Activated T-helper 1 cell treated with anti-CD3 and anti-CD28 coated beads, Interleukin-12 subunit alpha, Interleukin-12 subunit beta, Interleukin-2, Interleukin-4 antibody, amounts not matched to agents 30 ng/mL and 10 ng/mL and 1 ng/mL, durations not matched to agents 14 hours and 24 hours and 36 hours (primary cell): ENCODE results near the gene RCAN2. TPM values are rescaled to one million over a fixed set of nuclear protein-coding genes. Genes with fewer than 3 reads are reported as not detected.

ENCODE experiments used
- DNase-seq: peaks from one replicate; pipeline ENCODE4 v3.0.0; 2021; ENCODE audit warnings: low spot score
- H3K27ac Mint-ChIP-seq: one replicate; pipeline ENCODE4 v1.8.0; 2021; ENCODE audit warnings: mild to moderate bottlenecking, mixed read lengths
- H3K27me3 Mint-ChIP-seq: one replicate; pipeline ENCODE4 v1.8.0; 2022; ENCODE audit warnings: mild to moderate bottlenecking, moderate library complexity, mixed read lengths; ENCODE audit not compliant: insufficient read depth
- H3K36me3 Mint-ChIP-seq: one replicate; pipeline ENCODE4 v1.8.0; 2021; ENCODE audit warnings: low read depth, mixed read lengths
- H3K4me1 Mint-ChIP-seq: one replicate; pipeline ENCODE4 v1.8.0; 2021; ENCODE audit warnings: low read depth, mixed read lengths
- H3K4me3 Mint-ChIP-seq: one replicate; pipeline ENCODE4 v1.8.0; 2021; ENCODE audit warnings: mild to moderate bottlenecking, moderate library complexity, mixed read lengths
- H3K9me3 Mint-ChIP-seq: one replicate; pipeline ENCODE4 v1.8.0; 2021; ENCODE audit warnings: mixed read lengths
- intact Hi-C: fragments of 100-400 bp; cut with micrococcal nuclease; formaldehyde crosslinking; loops from one replicate; pipeline ENCODE4 v1.15.1; 2024
- total RNA-seq: library from RNA; stranded (reverse); gene quantifications from 2 replicates; pipeline ENCODE4 v1.2.3, GENCODE V29; 2022

RCAN2 gene
- 0.44 and 0.59 TPM in 2 replicates for total RNA-seq

DNA sequence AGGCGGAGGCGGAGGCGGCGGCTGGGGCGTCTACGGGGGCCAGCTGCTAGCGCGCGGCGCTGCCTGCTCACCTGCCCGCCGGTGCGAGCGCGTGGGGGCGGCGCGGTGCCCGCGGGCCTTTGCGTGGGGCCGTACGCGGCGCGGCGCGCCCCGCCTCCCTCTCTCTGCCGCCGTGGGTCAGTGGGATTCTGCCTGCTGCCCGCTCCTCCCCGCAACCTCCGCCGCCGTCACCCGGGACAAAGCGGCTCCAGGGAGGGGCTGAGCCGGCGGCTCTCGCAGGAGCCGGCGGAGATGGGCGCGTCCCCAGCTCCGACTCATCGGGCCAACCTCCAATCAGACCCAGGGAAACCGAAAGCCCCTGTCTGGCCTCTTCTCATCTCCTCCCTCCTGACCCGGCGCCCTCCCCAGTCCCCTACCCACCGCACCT, at the start of gene RCAN2:
RCAN2 (minus strand) TSS at position 249 of the 427 bp plus-strand sequence.
- intact Hi-C loops, result loop anchor here (5.0 kb wide), 1 partner anchor 269 kb away; no protein-coding TSS in a partner anchor
- H3K27me3 Mint-ChIP-seq, result peaks cover 62% of the 10 kb centered on the region
- no peaks in the 10 kb centered on the region for H3K36me3 Mint-ChIP-seq
- H3K4me1 Mint-ChIP-seq, result no peaks in the 10 kb centered on the region
- H3K9me3 Mint-ChIP-seq, result no peaks in the 10 kb centered on the region
- H3K4me3 Mint-ChIP-seq, result peak within 1 kb of the TSS; percentile 47
- no peak within 1 kb of the TSS for H3K27ac Mint-ChIP-seq
- DNase-seq, result no peak

DNA sequence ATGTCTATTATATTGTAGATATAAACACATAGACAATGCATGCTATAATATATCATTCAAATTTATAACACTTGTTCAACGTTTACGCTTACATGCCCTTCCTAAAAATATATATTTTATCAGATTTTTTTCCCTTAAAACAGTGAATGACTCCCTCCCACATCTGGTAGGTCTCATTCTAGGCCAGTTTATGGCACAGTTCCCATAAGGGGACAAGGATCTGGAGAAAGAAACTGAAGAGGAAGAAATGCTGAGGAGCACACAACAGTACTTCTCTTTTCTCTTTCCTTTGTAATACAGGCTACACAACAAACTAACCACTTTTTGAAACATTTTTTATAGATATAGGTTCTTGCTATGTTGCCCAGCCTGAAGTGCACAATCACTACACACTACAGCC, 48.6 kb upstream of the RCAN2 start:
- DNase-seq, result no peak
- H3K4me3 Mint-ChIP-seq, result no peak overlapping the region
- peaks cover 4% of the 10 kb centered on the region for H3K9me3 Mint-ChIP-seq
- intact Hi-C loops, result no loop called here
- H3K27me3 Mint-ChIP-seq, result no peaks in the 10 kb centered on the region
- H3K4me1 Mint-ChIP-seq, result no peaks in the 10 kb centered on the region
- no peaks in the 10 kb centered on the region for H3K36me3 Mint-ChIP-seq
- H3K27ac Mint-ChIP-seq, result no peak overlapping the region

DNA sequence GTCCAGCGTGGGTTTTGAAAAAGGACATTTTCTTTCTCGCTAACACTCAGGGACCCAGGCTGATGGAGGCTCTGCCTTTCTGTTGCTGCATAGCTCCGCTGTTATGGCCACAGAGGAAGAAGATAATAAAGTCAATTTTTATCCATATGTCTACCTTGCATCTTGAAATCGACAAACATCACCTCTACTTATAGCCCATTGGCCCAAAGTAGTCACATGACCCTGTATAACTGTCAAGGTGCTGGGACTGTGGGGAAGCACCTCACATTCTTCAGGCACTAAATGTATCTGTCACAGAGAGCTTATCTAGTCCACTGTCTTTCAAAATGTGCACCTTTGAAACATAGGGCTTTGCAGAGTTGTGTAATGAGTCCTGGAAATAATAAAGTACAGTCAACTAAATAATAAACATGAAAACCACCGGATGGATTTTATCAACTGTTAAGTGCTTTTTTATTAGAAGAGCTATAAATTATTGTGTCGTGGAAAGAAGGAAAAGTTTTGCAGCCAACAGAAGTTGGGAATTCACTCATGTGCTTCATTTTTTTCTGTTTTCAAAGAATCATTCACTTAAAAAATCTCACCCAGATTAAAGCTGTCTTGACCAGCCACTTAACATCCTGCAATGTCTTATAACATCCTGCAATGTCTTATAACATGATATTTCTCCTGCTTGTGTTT, 47.7 kb upstream of the RCAN2 start:
- no peaks in the 10 kb centered on the region for H3K27me3 Mint-ChIP-seq
- DNase-seq, result no peak
- H3K27ac Mint-ChIP-seq, result no peak overlapping the region
- peaks cover 4% of the 10 kb centered on the region for H3K9me3 Mint-ChIP-seq
- H3K4me1 Mint-ChIP-seq, result no peaks in the 10 kb centered on the region
- H3K36me3 Mint-ChIP-seq, result no peaks in the 10 kb centered on the region
- intact Hi-C loops, result no loop called here
- no peak overlapping the region for H3K4me3 Mint-ChIP-seq

DNA sequence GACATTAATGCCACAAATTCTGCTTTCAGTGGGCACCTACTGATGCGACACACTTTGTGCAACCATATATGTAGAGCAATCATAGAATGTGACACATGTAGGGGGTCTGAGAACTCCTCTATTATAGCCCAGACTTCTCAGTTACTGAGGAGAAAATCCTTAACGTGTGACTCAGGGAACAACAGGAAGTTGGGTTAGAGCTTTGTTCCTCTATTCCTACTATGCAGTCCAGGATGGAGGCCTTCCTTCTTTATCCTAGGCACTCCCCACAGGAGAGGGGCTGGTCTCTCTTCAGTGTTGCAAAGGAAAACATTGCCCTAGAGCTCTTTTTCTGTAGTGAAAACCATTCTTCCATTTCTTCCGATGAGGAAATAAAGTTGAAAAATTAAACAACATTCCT, 39.6 kb upstream of the RCAN2 start:
- Mint-ChIP-seq H3K9me3 (no peaks in the 10 kb centered on the region), H3K27me3 (no peaks in the 10 kb centered on the region)
- intact Hi-C loops, result no loop called here

DNA sequence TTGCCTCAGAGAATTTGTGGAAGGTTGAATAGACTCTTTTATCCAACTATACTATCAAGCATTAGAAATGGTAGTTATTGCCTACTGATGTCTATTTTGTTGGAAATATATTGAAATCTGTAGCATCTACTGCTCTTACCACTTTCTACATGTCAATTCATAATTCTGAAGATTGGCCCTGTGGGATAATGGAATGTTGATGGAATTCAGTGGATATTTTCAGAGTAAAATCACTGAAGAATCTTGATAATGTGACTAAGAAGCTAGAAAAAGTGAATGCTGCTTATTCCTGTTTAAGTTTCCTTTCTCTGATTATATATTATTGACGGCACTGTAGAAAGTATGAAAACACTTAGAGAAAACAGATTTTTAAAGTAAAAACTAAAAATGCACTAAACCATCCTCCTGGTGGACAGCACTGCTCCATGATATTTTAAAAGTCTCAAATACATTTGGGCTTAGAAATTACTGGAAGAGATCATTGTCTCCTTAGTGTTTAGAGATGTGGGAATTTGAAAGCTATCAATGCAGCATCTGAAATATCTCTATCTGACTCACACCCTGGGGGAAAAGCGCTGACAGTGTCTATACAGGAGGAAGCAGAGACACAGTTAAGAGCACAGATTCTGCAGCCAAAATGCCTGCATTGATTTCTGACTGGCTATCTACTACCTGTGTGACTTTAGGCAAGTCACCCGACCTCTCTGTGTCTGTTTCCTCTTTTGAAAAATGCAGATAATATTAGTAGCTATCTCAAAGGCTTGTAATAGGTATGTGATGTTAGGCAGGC, 37.9 kb upstream of the RCAN2 start:
- Mint-ChIP-seq H3K27me3 (no peaks in the 10 kb centered on the region), H3K9me3 (no peaks in the 10 kb centered on the region), H3K4me3 (no peak overlapping the region), H3K27ac (no peak overlapping the region), H3K36me3 (no peaks in the 10 kb centered on the region), H3K4me1 (no peaks in the 10 kb centered on the region)
- intact Hi-C loops, result no loop called here
- no peak for DNase-seq

More for the DNA sequence above, 39.6 kb upstream of the RCAN2 start:
- Mint-ChIP-seq H3K4me3 (no peak overlapping the region), H3K4me1 (no peaks in the 10 kb centered on the region), H3K36me3 (no peaks in the 10 kb centered on the region), H3K27ac (no peak overlapping the region)
- DNase-seq, result no peak

DNA sequence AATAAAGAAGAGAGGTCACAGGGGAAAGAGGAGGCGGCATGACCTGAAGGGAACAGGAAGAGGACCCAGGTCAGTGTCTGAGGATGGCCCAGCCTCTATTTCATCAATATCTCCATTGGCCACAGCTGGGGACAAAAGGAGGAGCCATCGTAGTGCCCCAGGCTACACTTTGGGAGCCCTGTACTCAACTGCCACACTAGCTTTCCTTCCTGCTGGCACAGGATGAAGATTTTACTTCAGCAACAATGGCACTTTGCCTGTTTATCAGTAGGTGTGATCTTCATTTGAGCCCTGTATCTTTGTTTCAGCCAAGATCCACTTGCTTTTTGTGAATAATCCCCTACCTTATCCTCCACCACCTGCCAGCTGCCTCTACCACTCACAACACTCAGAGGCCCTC, 35.4 kb upstream of the RCAN2 start:
- no peaks in the 10 kb centered on the region for H3K27me3 Mint-ChIP-seq
- no peaks in the 10 kb centered on the region for H3K9me3 Mint-ChIP-seq
- intact Hi-C loops, result no loop called here
- H3K27ac Mint-ChIP-seq, result no peak overlapping the region
- no peaks in the 10 kb centered on the region for H3K4me1 Mint-ChIP-seq
- no peak for DNase-seq
- H3K4me3 Mint-ChIP-seq, result no peak overlapping the region
- no peaks in the 10 kb centered on the region for H3K36me3 Mint-ChIP-seq

DNA sequence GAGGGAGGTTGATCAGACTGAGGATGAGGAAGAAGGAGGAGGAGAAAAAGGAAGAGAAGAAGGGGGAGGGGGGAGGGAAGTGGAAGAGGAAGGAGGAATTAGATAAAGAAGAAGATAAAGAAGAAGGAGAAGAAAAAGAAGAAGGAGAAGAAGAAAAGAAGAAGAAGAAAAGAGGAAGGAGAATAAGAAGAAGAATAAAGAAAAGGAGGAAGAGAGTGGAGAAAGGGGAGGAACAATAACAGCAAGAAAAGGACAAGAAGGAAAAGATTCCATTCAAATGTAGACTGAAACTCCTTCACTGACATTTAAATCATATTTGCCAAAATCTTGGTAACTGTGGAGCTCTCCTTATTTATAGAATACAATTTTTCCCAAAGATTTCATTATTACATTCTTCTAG, 34.3 kb upstream of the RCAN2 start:
- no peaks in the 10 kb centered on the region for H3K36me3 Mint-ChIP-seq
- no peak overlapping the region for H3K27ac Mint-ChIP-seq
- H3K27me3 Mint-ChIP-seq, result no peaks in the 10 kb centered on the region
- H3K9me3 Mint-ChIP-seq, result no peaks in the 10 kb centered on the region
- H3K4me3 Mint-ChIP-seq, result no peak overlapping the region
- no peak for DNase-seq
- intact Hi-C loops, result no loop called here
- no peaks in the 10 kb centered on the region for H3K4me1 Mint-ChIP-seq

DNA sequence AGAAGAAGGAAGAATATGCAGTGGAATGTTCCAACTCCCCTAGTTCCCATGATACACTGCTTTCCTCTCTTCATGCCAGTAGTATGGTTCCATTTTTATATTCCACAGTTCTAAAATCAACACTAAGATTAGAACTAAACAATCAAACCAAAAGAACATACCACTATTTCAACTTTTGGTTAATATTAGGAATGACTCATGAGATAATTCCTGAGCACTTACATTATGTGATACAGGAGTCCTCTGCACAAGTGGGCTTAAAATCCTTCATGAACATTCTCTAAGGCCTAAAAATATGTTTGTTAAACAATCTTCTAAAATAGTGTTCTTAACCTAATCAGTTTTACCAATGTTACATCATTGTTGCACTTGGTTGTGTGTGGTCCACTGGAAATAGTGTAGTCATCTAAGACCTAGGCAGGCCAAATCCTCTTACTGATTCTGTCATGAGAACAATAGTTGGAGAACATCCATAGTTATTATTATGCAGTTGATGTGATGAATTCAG, 30.3 kb upstream of the RCAN2 start:
- no peak for DNase-seq
- H3K36me3 Mint-ChIP-seq, result no peaks in the 10 kb centered on the region
- no peaks in the 10 kb centered on the region for H3K27me3 Mint-ChIP-seq

DNA sequence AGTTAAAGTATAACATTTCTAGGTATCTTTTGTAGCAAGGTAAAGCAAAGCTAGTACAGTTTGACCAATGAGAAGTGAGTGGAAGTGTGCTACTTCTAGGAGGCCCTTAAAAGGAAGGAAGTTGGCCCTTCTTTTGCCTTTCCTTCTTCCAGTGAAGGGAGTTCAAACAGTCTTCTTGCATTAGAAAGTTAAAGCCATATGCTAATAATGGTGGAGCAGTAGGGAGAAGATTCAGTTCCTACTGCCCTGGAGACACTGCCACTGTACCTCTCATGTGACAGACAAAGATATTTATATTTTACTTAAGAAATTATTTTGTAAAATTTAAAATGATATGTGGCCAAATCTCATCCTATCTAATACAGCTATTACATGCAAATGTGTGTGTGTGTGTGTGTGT, 26.0 kb upstream of the RCAN2 start:
- Mint-ChIP-seq H3K4me1 (no peaks in the 10 kb centered on the region), H3K27me3 (no peaks in the 10 kb centered on the region), H3K27ac (no peak overlapping the region), H3K4me3 (no peak overlapping the region), H3K36me3 (no peaks in the 10 kb centered on the region), H3K9me3 (no peaks in the 10 kb centered on the region)
- intact Hi-C loops, result no loop called here
- no peak for DNase-seq

More for the DNA sequence above, 30.3 kb upstream of the RCAN2 start:
- no peaks in the 10 kb centered on the region for H3K4me1 Mint-ChIP-seq
- H3K9me3 Mint-ChIP-seq, result no peaks in the 10 kb centered on the region
- intact Hi-C loops, result no loop called here
- no peak overlapping the region for H3K4me3 Mint-ChIP-seq
- H3K27ac Mint-ChIP-seq, result no peak overlapping the region

DNA sequence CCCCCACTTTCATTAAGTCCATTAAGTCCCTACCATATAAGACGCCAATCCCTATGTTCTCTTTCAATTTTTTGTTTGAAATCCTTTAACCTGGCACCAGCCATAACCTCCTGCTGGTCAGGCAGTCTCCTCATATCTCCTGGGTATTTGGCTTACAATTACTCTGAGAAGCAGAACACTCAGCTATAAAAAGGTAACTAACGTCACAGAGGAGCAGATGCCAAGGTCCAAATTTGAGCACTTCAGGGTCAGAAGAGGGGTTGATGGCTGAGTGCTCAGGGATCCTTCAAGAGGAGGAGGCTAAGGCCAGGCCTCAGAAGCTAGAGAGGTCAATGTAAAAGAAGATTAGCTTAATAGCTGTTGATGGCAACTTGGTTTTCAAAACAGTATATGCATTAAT, 22.3 kb upstream of the RCAN2 start:
- H3K4me1 Mint-ChIP-seq, result no peaks in the 10 kb centered on the region
- H3K9me3 Mint-ChIP-seq, result no peaks in the 10 kb centered on the region
- no peaks in the 10 kb centered on the region for H3K27me3 Mint-ChIP-seq
- DNase-seq, result no peak
- intact Hi-C loops, result no loop called here
- no peak overlapping the region for H3K4me3 Mint-ChIP-seq
- no peak overlapping the region for H3K27ac Mint-ChIP-seq
- H3K36me3 Mint-ChIP-seq, result no peaks in the 10 kb centered on the region

DNA sequence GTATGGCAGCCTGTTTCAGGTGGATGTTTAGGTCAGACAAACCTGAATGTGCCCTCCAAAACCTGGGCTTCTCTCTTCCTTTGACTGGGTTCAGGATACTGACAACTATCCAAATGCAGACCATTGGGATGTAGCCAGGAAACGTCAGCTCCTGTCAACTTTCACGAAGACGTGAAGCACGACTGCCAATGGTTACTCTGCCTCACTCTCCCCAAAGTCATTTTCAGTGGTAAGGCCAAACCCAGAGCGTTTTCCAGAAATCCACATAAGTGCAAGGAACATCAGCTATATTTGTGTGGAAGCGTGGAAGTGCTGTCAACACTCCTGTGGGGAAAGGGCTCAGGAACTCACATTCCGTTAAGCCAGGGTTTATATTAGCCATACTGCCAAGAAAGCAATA, 20.1 kb upstream of the RCAN2 start:
- no peak overlapping the region for H3K27ac Mint-ChIP-seq

DNA sequence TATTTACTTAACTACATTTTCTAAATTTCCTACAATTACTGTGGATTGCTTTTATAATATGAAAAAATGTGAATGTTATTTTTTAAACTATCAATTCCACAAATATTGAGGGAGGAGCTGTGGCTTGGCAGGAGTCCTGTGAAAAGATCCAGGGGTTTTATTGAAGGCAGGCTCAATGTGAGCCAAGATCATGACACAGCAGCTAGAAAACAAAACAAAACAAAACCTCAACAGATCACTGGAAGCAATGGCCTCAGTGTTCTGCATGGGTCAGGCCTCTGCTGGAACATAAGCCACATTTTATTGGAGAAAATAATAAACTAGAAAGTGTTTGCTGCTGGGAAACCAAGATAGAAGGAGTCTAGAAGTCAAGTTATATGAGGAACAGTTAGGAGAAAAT, 19.4 kb upstream of the RCAN2 start:
- no peak overlapping the region for H3K27ac Mint-ChIP-seq
- no peak overlapping the region for H3K4me3 Mint-ChIP-seq
- no peaks in the 10 kb centered on the region for H3K36me3 Mint-ChIP-seq
- no peak for DNase-seq
- intact Hi-C loops, result no loop called here
- peaks cover 1% of the 10 kb centered on the region for H3K27me3 Mint-ChIP-seq
- no peaks in the 10 kb centered on the region for H3K9me3 Mint-ChIP-seq
- H3K4me1 Mint-ChIP-seq, result no peaks in the 10 kb centered on the region

More for the DNA sequence above, 20.1 kb upstream of the RCAN2 start:
- intact Hi-C loops, result no loop called here
- DNase-seq, result no peak
- Mint-ChIP-seq H3K4me3 (no peak overlapping the region), H3K27me3 (peaks cover 1% of the 10 kb centered on the region), H3K4me1 (no peaks in the 10 kb centered on the region), H3K9me3 (no peaks in the 10 kb centered on the region), H3K36me3 (no peaks in the 10 kb centered on the region)

DNA sequence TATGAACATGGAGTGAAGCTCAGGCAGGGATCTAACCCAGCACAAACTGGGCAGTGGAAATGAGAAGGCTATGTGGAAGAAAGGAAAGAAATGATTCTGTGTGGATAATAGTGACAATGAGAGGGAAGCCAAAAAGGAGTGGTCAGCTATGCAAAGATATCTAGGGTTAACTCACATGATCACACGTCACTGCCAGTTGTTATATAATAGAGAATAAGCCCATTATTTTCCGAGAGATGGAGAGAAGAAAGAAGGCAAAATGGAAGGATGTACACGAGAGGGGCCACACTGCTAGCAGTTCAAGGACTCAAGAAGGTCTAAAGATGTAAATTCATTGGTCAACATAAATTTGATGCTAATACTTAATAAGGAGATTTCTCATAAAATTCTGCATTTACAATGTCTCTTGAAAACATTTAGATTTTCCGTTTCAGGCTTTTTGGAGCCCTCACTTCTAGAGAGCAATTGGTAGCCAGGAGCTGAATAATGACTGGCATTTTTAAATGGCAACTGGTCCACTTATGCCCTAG, 18.8 kb upstream of the RCAN2 start:
- H3K27me3 Mint-ChIP-seq, result peaks cover 1% of the 10 kb centered on the region
- H3K36me3 Mint-ChIP-seq, result no peaks in the 10 kb centered on the region
- H3K9me3 Mint-ChIP-seq, result no peaks in the 10 kb centered on the region
- H3K4me1 Mint-ChIP-seq, result no peaks in the 10 kb centered on the region
- H3K4me3 Mint-ChIP-seq, result no peak overlapping the region
- intact Hi-C loops, result no loop called here
- H3K27ac Mint-ChIP-seq, result no peak overlapping the region
- no peak for DNase-seq
